Body of pancreas (tissue), 4 donors: ENCODE results near the gene FDPS. TPM values are rescaled to one million over a fixed set of nuclear protein-coding genes. Genes with fewer than 3 reads are reported as not detected.
"Not testable (repeated sequence)": the region's sequence is repeated elsewhere in the genome, so short reads cannot be mapped to it uniquely, and the experiment has no call there.

Experiments used
- ATAC-seq: fragments of 150-250 bp; one replicate; pipeline ENCODE4 v1.9.1; 2016
- DNase-seq, 4 donors: peaks; one replicate each; pipeline ENCODE4 v3.0.0-alpha.2; 2019
- H3K27ac ChIP-seq, 4 donors: fragments of 200-600 bp; sonication (generic); 1 replicate in 3 of 4; 2 replicates in 1 of 4; pipeline versions ENCODE4 v1.5.1 to v1.6.1; 2016 to 2019; ENCODE audit warnings: mild to moderate bottlenecking in 1 of 4, mixed read lengths in 1 of 4, moderate library complexity in 1 of 4
- H3K27me3 ChIP-seq, 2 donors: fragments of 200-600 bp; sonication (generic); one replicate each; pipeline ENCODE4 v1.6.0; 2016; ENCODE audit warnings: mild to moderate bottlenecking in 1 of 2
- H3K36me3 ChIP-seq, 2 donors: fragments of 200-600 bp; sonication (generic); replicated peaks in 1 of 2; 2 replicates each; pipeline ENCODE4 v1.5.1; 2016; ENCODE audit warnings: low read depth in 2 of 2; ENCODE audit not compliant: insufficient read depth in 1 of 2
- H3K4me1 ChIP-seq: fragments of 200-600 bp; sonication (generic); one replicate; pipeline ENCODE4 v1.6.0; 2016
- H3K4me3 ChIP-seq, 2 donors: fragments of 200-600 bp; sonication (generic); 1 replicate in 1 of 2; 2 replicates in 1 of 2; pipeline ENCODE4 v1.5.1; 2016 to 2019
- H3K9me3 ChIP-seq, 3 donors: fragments of 200-600 bp; sonication (generic); 1 replicate in 2 of 3; 2 replicates in 1 of 3; pipeline ENCODE4 v1.5.1; 2016
- POLR2A ChIP-seq, 3 donors: fragments of 450-650 bp; IDR thresholded peaks; one replicate each; pipeline ENCODE4 v1.6.1; 2016; ENCODE audit warnings: antibody characterized with exemption in 3 of 3, mild to moderate bottlenecking in 2 of 3
- WGBS, 2 donors: methylation state at CpG; one replicate each; pipeline ENCODE4 v1.1.5; 2017; 5-methylcytosine and 5-hydroxymethylcytosine counted together
- intact Hi-C: fragments of 100-400 bp; cut with DNase I; formaldehyde crosslinking; loops from one replicate; pipeline ENCODE4 v1.15.1; 2023
- total RNA-seq, 2 donors: library from RNA; depleted of rRNA; stranded (reverse); fragments of >200 nt; gene quantifications; one replicate each; pipeline ENCODE4 v1.1.0, GENCODE V29; 2016
- TF ChIP-seq, protein P1 (sequence below), 7 experiments: fragments of 450-650 bp in 4 of 7; fragments of 200-600 bp in 3 of 7; sonication (generic) in 3 of 7; IDR thresholded peaks; one replicate each; pipeline ENCODE4 v1.5.1; 2016 to 2019; ENCODE audit warnings: antibody characterized with exemption in 7 of 7

The FDPS gene
- total RNA-seq, 2 donors from 2014 or later = 59.7 to 94.3 TPM

DNA sequence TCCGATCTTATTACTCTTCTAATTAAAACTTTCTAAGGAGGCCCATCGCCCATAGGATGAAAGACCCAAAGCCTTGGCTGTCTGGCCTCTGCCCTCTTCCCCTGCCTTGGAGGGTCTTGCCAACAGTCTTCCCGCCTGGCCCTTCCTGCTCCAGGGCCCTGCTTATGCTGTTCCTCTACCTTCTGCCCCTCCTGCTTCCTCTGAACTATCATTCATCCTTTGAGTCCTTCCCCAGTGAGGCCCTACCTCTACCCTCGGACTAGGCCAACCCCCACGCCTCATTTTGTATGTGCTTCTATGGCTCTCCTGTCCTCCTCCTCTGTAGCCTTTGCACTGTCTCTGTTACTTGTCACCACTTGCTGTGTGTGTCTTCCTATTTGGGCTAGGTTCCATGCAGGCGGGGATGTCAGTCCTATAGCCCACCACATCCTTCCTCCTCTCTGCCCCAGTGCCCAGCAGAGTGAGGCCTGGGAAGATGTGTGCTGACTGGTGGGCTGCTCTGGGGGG, 17.4 kb downstream of the FDPS start:
- 84 to 92% methylated on average over 6 of the region's 6 CpGs for WGBS, 2 donors
- peaks cover 28% of the 10 kb centered on the region for H3K4me1 ChIP-seq
- DNase-seq (no peak), ATAC-seq (no peak)
- H3K27ac ChIP-seq = no peak overlapping the region
- peaks cover 0 to 6% of the 10 kb centered on the region in 2 donors for H3K36me3 ChIP-seq
- H3K27me3 ChIP-seq = no peaks in the 10 kb centered on the region
- no peak for TF ChIP-seq POLR2A (IDR thresholded peaks at IDR 0.05)
- TF ChIP-seq, protein P1, sequence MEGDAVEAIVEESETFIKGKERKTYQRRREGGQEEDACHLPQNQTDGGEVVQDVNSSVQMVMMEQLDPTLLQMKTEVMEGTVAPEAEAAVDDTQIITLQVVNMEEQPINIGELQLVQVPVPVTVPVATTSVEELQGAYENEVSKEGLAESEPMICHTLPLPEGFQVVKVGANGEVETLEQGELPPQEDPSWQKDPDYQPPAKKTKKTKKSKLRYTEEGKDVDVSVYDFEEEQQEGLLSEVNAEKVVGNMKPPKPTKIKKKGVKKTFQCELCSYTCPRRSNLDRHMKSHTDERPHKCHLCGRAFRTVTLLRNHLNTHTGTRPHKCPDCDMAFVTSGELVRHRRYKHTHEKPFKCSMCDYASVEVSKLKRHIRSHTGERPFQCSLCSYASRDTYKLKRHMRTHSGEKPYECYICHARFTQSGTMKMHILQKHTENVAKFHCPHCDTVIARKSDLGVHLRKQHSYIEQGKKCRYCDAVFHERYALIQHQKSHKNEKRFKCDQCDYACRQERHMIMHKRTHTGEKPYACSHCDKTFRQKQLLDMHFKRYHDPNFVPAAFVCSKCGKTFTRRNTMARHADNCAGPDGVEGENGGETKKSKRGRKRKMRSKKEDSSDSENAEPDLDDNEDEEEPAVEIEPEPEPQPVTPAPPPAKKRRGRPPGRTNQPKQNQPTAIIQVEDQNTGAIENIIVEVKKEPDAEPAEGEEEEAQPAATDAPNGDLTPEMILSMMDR (IDR thresholded peaks at IDR 0.05) = no peak
- intact Hi-C loops = no loop called here
- no peaks in the 10 kb centered on the region for H3K9me3 ChIP-seq
- no peak overlapping the region for H3K4me3 ChIP-seq

GRCh38 chr1:155326631-155327037, 18.0 kb downstream of the FDPS start:
- ATAC-seq (no peak), DNase-seq (no peak)
- H3K4me1 ChIP-seq = peaks cover 23% of the 10 kb centered on the region
- H3K27me3 ChIP-seq = no peaks in the 10 kb centered on the region
- 81 to 92% methylated on average over 2 to 7 of the region's 7 CpGs for WGBS, 2 donors
- TF ChIP-seq, protein P1 (IDR thresholded peaks at IDR 0.05) = no peak
- no peak overlapping the region for H3K4me3 ChIP-seq
- no peak overlapping the region for H3K27ac ChIP-seq
- H3K9me3 ChIP-seq = no peaks in the 10 kb centered on the region
- peaks cover 0 to 6% of the 10 kb centered on the region in 2 donors for H3K36me3 ChIP-seq
- intact Hi-C loops = no loop called here

DNA sequence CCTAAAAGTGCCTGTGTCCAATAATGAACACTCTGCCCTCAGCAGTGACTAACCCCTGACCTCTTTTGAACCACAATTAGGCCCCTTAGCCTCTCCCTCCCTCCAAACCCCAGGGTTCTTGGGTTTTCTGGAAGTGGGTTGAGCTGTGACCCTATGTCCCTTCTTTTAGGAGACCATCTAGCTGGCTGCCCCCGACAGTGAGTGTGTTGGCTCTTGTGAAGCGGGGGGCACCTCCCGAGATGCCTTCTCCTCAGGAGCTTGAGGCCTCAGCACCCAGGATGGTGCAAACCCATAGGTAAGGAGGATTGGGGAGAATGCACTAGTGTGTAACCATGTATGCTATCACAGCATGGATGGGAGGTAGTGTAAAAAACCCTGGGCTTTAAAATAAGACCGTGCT, 19.3 kb downstream of the FDPS start:
- Histone ChIP-seq H3K27ac (no peak overlapping the region), H3K4me1 (peaks cover 12% of the 10 kb centered on the region), H3K9me3 (no peaks in the 10 kb centered on the region), H3K27me3 (no peaks in the 10 kb centered on the region), H3K4me3 (no peak overlapping the region), H3K36me3 (peaks cover 0 to 6% of the 10 kb centered on the region in 2 donors)
- TF ChIP-seq POLR2A (IDR thresholded peaks at IDR 0.05) = no peak
- TF ChIP-seq, protein P1 (IDR thresholded peaks at IDR 0.05) = no peak
- intact Hi-C loops = no loop called here
- ATAC-seq (no peak), DNase-seq (no peak)
- 91% methylated on average over 4 of the region's 4 CpGs for WGBS, 2 donors

DNA sequence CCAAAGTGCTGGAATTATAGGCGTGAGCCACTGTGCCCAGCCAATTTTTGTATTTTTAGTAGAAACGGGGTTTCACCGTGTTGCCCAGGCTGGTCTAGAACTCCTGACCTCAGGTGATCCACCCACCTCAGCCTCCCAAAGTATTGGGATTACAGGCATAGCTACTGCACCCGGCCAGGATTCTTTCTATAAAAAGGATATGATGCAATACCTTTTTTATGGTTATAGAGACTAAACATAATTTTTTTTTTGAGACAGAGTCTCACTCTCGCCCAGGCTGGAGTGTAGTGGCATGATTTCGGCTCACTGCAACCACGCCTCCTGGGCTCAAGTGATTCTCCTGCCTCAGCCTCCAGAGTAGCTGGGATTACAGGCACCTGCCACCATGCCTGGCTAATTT, 20.2 kb downstream of the FDPS start:
- 83 to 85% methylated on average over 7 of the region's 7 CpGs for WGBS, 2 donors
- not testable (repeated sequence) for H3K27ac ChIP-seq

GRCh38 chr1:155329980-155330598, 21.4 kb downstream of the FDPS start:
- H3K36me3 ChIP-seq = peaks cover 0 to 6% of the 10 kb centered on the region in 2 donors
- no peak overlapping the region for H3K4me3 ChIP-seq
- 86 to 92% methylated on average over 5 to 11 of the region's 11 CpGs for WGBS, 2 donors
- intact Hi-C loops = no loop called here
- H3K4me1 ChIP-seq = peaks cover 11% of the 10 kb centered on the region
- H3K27ac ChIP-seq = no peak overlapping the region
- H3K9me3 ChIP-seq = no peaks in the 10 kb centered on the region
- H3K27me3 ChIP-seq = no peaks in the 10 kb centered on the region
- TF ChIP-seq POLR2A (IDR thresholded peaks at IDR 0.05) = no peak
- TF ChIP-seq, protein P1 (IDR thresholded peaks at IDR 0.05) = no peak
- ATAC-seq (no peak), DNase-seq (no peak)

More for the DNA sequence above, 20.2 kb downstream of the FDPS start:
- H3K4me3 ChIP-seq, ATAC-seq, H3K27me3 ChIP-seq, H3K9me3 ChIP-seq, intact Hi-C loops, H3K36me3 ChIP-seq, DNase-seq: not testable (repeated sequence)
- peaks cover 12% of the 10 kb centered on the region for H3K4me1 ChIP-seq
